HG03280 (cell line): ENCODE results near the gene WDFY2.

ENCODE experiments used
- ATAC-seq: cut with Tn5 transposase; IDR thresholded peaks from one replicate; pipeline ENCODE4 v1.9.1; 2021; ENCODE audit warnings: mild to moderate bottlenecking, moderate library complexity; ENCODE audit not compliant: unreplicated experiment

Gene WDFY2

GRCh38 chr13:51729866-51730553 is 145.7 kb downstream of the WDFY2 start:
- ATAC-seq = no peak

- no peak for ATAC-seq
Measured at GRCh38 chr13:51730927-51731326, 146.7 kb downstream of the WDFY2 start.

- no peak for ATAC-seq
Measured at GRCh38 chr13:51731759-51732158, 147.5 kb downstream of the WDFY2 start.

GRCh38 chr13:51733374-51734298 is 149.4 kb downstream of the WDFY2 start:
- ATAC-seq = no peak

- ATAC-seq = no peak
Measured at GRCh38 chr13:51734786-51735185, 150.5 kb downstream of the WDFY2 start.

- ATAC-seq = no peak
Measured at GRCh38 chr13:51737609-51738008, 153.3 kb downstream of the WDFY2 start.

- no peak for ATAC-seq
Measured at GRCh38 chr13:51738226-51738905, 154.1 kb downstream of the WDFY2 start.

- ATAC-seq = no peak
Measured at GRCh38 chr13:51739027-51739764, 154.9 kb downstream of the WDFY2 start.

GRCh38 chr13:51740698-51741097 is 156.4 kb downstream of the WDFY2 start:
- no peak for ATAC-seq

GRCh38 chr13:51742031-51742430 is 157.8 kb downstream of the WDFY2 start:
- no peak for ATAC-seq

GRCh38 chr13:51742611-51743010 is 158.3 kb downstream of the WDFY2 start:
- no peak for ATAC-seq

GRCh38 chr13:51745243-51745642 is 161.0 kb downstream of the WDFY2 start:
- ATAC-seq = no peak

- ATAC-seq = no peak
Measured at GRCh38 chr13:51746802-51747201, 162.5 kb downstream of the WDFY2 start.

- no peak for ATAC-seq
Measured at GRCh38 chr13:51747438-51748434, 163.5 kb downstream of the WDFY2 start.

GRCh38 chr13:51756651-51757050 is 172.4 kb downstream of the WDFY2 start:
- ATAC-seq = no peak

- no peak for ATAC-seq
Measured at GRCh38 chr13:51758691-51759090, 174.4 kb downstream of the WDFY2 start.

GRCh38 chr13:51759240-51759639 is 175.0 kb downstream of the WDFY2 start:
- no peak for ATAC-seq

- ATAC-seq = no peak
Measured at GRCh38 chr13:51760592-51760991, 176.3 kb downstream of the WDFY2 start.

- ATAC-seq = no peak
Measured at GRCh38 chr13:51761643-51762350, 177.5 kb downstream of the WDFY2 start.
